Femur (tissue), 1 donor: ENCODE results near the gene GPHN.

ENCODE experiments used
- DNase-seq: peaks from one replicate; pipeline ENCODE4 v3.0.0-alpha.2; 2017

Gene GPHN

GRCh38 chr14:67173719-67174118, 665.8 kb downstream of the GPHN start:
- DNase-seq = no peak

- DNase-seq = no peak
Observed at GRCh38 chr14:67186172-67186768, 678.3 kb downstream of the GPHN start.

- DNase-seq = no peak
Observed at GRCh38 chr14:67186789-67187584, 679.0 kb downstream of the GPHN start.

- DNase-seq = no peak
Observed at GRCh38 chr14:67187826-67188225, 679.9 kb downstream of the GPHN start.

GRCh38 chr14:67188326-67188725, 680.4 kb downstream of the GPHN start:
- no peak for DNase-seq

- DNase-seq = no peak
Observed at GRCh38 chr14:67191768-67192290, 683.9 kb downstream of the GPHN start.

- DNase-seq = no peak
Observed at GRCh38 chr14:67192366-67192765, 684.4 kb downstream of the GPHN start.

GRCh38 chr14:67195279-67195678, 687.3 kb downstream of the GPHN start:
- DNase-seq = no peak

GRCh38 chr14:67199016-67199415, 691.1 kb downstream of the GPHN start:
- DNase-seq = no peak

GRCh38 chr14:67207810-67208209, 699.9 kb downstream of the GPHN start:
- no peak for DNase-seq

- DNase-seq = no peak
Observed at GRCh38 chr14:67218126-67218525, 710.2 kb downstream of the GPHN start.

- no peak for DNase-seq
Observed at GRCh38 chr14:67221248-67221981, 713.5 kb downstream of the GPHN start.

- DNase-seq = no peak
Observed at GRCh38 chr14:67221982-67222328, 714.0 kb downstream of the GPHN start.

GRCh38 chr14:67225523-67225922, 717.6 kb downstream of the GPHN start:
- no peak for DNase-seq

- no peak for DNase-seq
Observed at GRCh38 chr14:67228325-67228984, 720.5 kb downstream of the GPHN start.
